ENCODE results near the gene RASA3. TPM values are rescaled to one million over a fixed set of nuclear protein-coding genes. Genes with fewer than 3 reads are reported as not detected.

The RASA3 gene
- total RNA-seq, 1 experiment from 2014 or later: 22.3 TPM

GRCh38 chr13:113980489-113981064 lies 151.8 kb downstream of the RASA3 start (continued):
- no peak for TF ChIP-seq ZSCAN18 (CRISPR knock-in tag; IDR thresholded peaks at IDR 0.05)

- H3K36me3 Mint-ChIP-seq: peaks cover 22% of the 10 kb centered on the region
- peak overlapping the region; percentile 37 for H3K27ac Mint-ChIP-seq
- no peaks in the 10 kb centered on the region for H3K27me3 Mint-ChIP-seq (ENCODE audit: low read depth)
- no peak for DNase-seq (ENCODE audit: low spot score)
- peaks cover 10% of the 10 kb centered on the region for H3K9me3 Mint-ChIP-seq
- no peak overlapping the region for H3K4me3 Mint-ChIP-seq
- no peak for ATAC-seq
- ChIA-PET CTCF (interaction anchor here (0.6 kb wide), 1 partner anchor 361 kb away, joined by 3 read pairs; no protein-coding TSS in a partner anchor), POLR2A (no interaction called here)
- H3K4me1 Mint-ChIP-seq: no peaks in the 10 kb centered on the region
- TF ChIP-seq JUN (CRISPR knock-in tag; IDR thresholded peaks at IDR 0.05): no peak
- no peak for TF ChIP-seq MYBL2 (CRISPR knock-in tag; IDR thresholded peaks at IDR 0.05)
- TF ChIP-seq EMX1 (CRISPR knock-in tag; IDR thresholded peaks at IDR 0.05): no peak
- TF ChIP-seq CTCF (IDR thresholded peaks at IDR 0.05): no peak
- TF ChIP-seq HMGXB4 (CRISPR knock-in tag; IDR thresholded peaks at IDR 0.05): no peak
- no peak for TF ChIP-seq HMGA2 (CRISPR knock-in tag; IDR thresholded peaks at IDR 0.05)
- no peak for TF ChIP-seq PRDM15 (CRISPR knock-in tag; IDR thresholded peaks at IDR 0.05)
- TF ChIP-seq USF1 (CRISPR knock-in tag; IDR thresholded peaks at IDR 0.05): no peak
- TF ChIP-seq MAX (CRISPR knock-in tag; IDR thresholded peaks at IDR 0.05): no peak
- TF ChIP-seq FOXP1 (CRISPR knock-in tag; IDR thresholded peaks at IDR 0.05; ENCODE audit: borderline replicate concordance): no peak
- no peak for TF ChIP-seq NFYB (CRISPR knock-in tag; conservative IDR thresholded peaks at IDR 0.05; ENCODE audit: low read depth)
- no peak for TF ChIP-seq NR2C2 (CRISPR knock-in tag; IDR thresholded peaks at IDR 0.05)
- TF ChIP-seq CDX4 (CRISPR knock-in tag; IDR thresholded peaks at IDR 0.05; ENCODE audit: borderline replicate concordance): no peak
These were observed 152.5 kb downstream of the RASA3 start for GRCh38 chr13:113979791-113980471.
